Measurements from ENCODE around the gene TRPC4.

The TRPC4 gene

GRCh38 chr13:37618554-37618953, 251.0 kb downstream of the TRPC4 start:
- Histone ChIP-seq H3K4me3 (no peak overlapping the region), H3K27ac (no peak overlapping the region), H3K36me3 (no peaks in the 10 kb centered on the region), H3K4me1 (peaks cover 0 to 24% (median 9%) of the 10 kb centered on the region in 4 donors), H3K27me3 (no peaks in the 10 kb centered on the region), H3K9me3 (no peaks in the 10 kb centered on the region)
- no peak for DNase-seq
- intact Hi-C loops (cut with DNase I; ENCODE audit: low total_unique reads) = no loop called here
- no peak for TF ChIP-seq CTCF (IDR thresholded peaks at IDR 0.05)

GRCh38 chr13:37617173-37617572, 252.4 kb downstream of the TRPC4 start:
- Histone ChIP-seq H3K27me3 (no peaks in the 10 kb centered on the region), H3K9me3 (no peaks in the 10 kb centered on the region), H3K4me3 (no peak overlapping the region), H3K36me3 (no peaks in the 10 kb centered on the region), H3K4me1 (peaks cover 0 to 18% (median 9%) of the 10 kb centered on the region in 4 donors), H3K27ac (no peak overlapping the region)
- no peak for TF ChIP-seq CTCF (IDR thresholded peaks at IDR 0.05)
- intact Hi-C loops (cut with DNase I; ENCODE audit: low total_unique reads) = no loop called here
- DNase-seq = no peak

DNA sequence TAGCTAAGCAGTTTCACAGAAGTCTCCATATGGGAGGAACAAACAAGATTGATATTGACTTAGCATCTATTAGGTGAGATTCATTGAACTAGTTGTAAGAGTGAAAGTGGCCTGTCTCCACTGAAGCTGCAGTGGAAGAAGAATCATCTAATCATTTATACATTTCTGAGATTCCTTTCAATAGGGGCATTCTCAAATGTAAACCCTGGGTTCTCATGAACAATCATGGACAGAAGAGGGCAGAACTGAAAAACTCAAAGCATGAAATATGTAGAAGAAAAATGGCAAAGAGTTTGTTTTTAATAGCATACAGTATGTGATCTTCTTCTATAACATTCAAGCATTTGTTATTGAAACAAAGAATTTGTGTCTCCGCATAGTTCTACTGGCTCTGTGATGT, 253.4 kb downstream of the TRPC4 start:
- H3K4me3 ChIP-seq = no peak overlapping the region
- no peaks in the 10 kb centered on the region for H3K36me3 ChIP-seq
- no peak overlapping the region for H3K27ac ChIP-seq
- no peak for DNase-seq
- no peak for TF ChIP-seq CTCF (IDR thresholded peaks at IDR 0.05)
- peaks cover 0 to 11% (median 6%) of the 10 kb centered on the region in 4 donors for H3K4me1 ChIP-seq
- H3K27me3 ChIP-seq = no peaks in the 10 kb centered on the region
- no peaks in the 10 kb centered on the region for H3K9me3 ChIP-seq
- intact Hi-C loops (cut with DNase I; ENCODE audit: low total_unique reads) = no loop called here

GRCh38 chr13:37615276-37615675, 254.3 kb downstream of the TRPC4 start:
- TF ChIP-seq CTCF (IDR thresholded peaks at IDR 0.05) = no peak
- H3K9me3 ChIP-seq = no peaks in the 10 kb centered on the region
- intact Hi-C loops (cut with DNase I; ENCODE audit: low total_unique reads) = no loop called here
- H3K27ac ChIP-seq = no peak overlapping the region
- H3K27me3 ChIP-seq = no peaks in the 10 kb centered on the region
- H3K4me1 ChIP-seq = peaks cover 0 to 11% (median 6%) of the 10 kb centered on the region in 4 donors
- no peaks in the 10 kb centered on the region for H3K36me3 ChIP-seq
- H3K4me3 ChIP-seq = no peak overlapping the region
- DNase-seq = no peak

DNA sequence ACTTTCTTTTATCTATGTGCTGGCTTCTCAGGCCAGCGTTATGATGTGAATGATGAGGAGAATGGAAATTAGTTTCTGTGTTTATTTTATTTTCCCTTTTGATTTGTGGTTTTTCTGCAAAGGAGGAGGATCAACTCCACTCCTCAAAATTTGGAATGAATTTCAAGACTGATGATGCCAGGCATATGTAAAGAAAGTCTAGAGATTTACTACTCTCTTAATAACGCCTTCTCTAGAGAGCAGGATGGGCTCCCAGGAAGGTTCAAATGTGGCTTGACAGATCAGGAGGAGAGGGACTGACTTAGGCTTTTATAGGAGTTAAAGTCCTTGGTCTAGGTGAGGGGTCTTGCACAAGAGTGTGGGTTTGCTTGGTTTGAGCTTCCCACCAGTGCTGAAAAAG, 255.9 kb downstream of the TRPC4 start:
- Histone ChIP-seq H3K27ac (no peak overlapping the region), H3K9me3 (no peaks in the 10 kb centered on the region), H3K4me1 (peaks cover 0 to 11% (median 6%) of the 10 kb centered on the region in 4 donors), H3K4me3 (no peak overlapping the region), H3K27me3 (no peaks in the 10 kb centered on the region), H3K36me3 (no peaks in the 10 kb centered on the region)
- intact Hi-C loops (cut with DNase I; ENCODE audit: low total_unique reads) = no loop called here
- DNase-seq = no peak
- no peak for TF ChIP-seq CTCF (IDR thresholded peaks at IDR 0.05)

GRCh38 chr13:37613236-37613635, 256.3 kb downstream of the TRPC4 start:
- H3K27ac ChIP-seq = no peak overlapping the region
- no peaks in the 10 kb centered on the region for H3K27me3 ChIP-seq
- no peaks in the 10 kb centered on the region for H3K9me3 ChIP-seq
- H3K36me3 ChIP-seq = no peaks in the 10 kb centered on the region
- peaks cover 0 to 11% (median 6%) of the 10 kb centered on the region in 4 donors for H3K4me1 ChIP-seq
- TF ChIP-seq CTCF (IDR thresholded peaks at IDR 0.05) = no peak
- H3K4me3 ChIP-seq = no peak overlapping the region
- intact Hi-C loops (cut with DNase I; ENCODE audit: low total_unique reads) = no loop called here
- DNase-seq = no peak
